Fibroblast of peridontal ligament (primary cell): ENCODE measurements around the gene ARG1.
A peak's percentile ranks its signal among the peaks of the same experiment; 100 is the strongest.

Experiments
- DNase-seq: peaks from one replicate; pipeline ENCODE4 v3.0.0-alpha.2; 2010; ENCODE audit errors: extremely low read depth

ARG1 gene

GRCh38 chr6:131586543-131586942 lies 13.5 kb downstream of the ARG1 start:
- peak; percentile 17 for DNase-seq

GRCh38 chr6:131587909-131588308 lies 14.9 kb downstream of the ARG1 start:
- DNase-seq = no peak

- DNase-seq = no peak
Observed at GRCh38 chr6:131588643-131589042, 15.6 kb downstream of the ARG1 start.

GRCh38 chr6:131592935-131593334 lies 19.9 kb downstream of the ARG1 start:
- no peak for DNase-seq

GRCh38 chr6:131594074-131594473 lies 21.0 kb downstream of the ARG1 start:
- DNase-seq = no peak

- peak; percentile 5 for DNase-seq
Observed at GRCh38 chr6:131597446-131597845, 24.4 kb downstream of the ARG1 start.

- DNase-seq = no peak
Observed at GRCh38 chr6:131600716-131601115, 27.7 kb downstream of the ARG1 start.

GRCh38 chr6:131602781-131603312 lies 29.8 kb downstream of the ARG1 start:
- DNase-seq = peak; percentile 93

- DNase-seq = no peak
Observed at GRCh38 chr6:131613296-131613925, 40.4 kb downstream of the ARG1 start.

GRCh38 chr6:131615275-131615674 lies 42.2 kb downstream of the ARG1 start:
- DNase-seq = no peak

GRCh38 chr6:131627724-131628682 lies 55.0 kb downstream of the ARG1 start, which contains the start of gene MED23:
MED23 (minus strand) TSS chr6:131628242; CDS start chr6:131628049, 193 bp downstream.
- DNase-seq = peak; percentile 93

GRCh38 chr6:131628726-131629125 lies 55.7 kb downstream of the ARG1 start:
- peak; percentile 22 for DNase-seq

GRCh38 chr6:131629651-131630050 lies 56.6 kb downstream of the ARG1 start:
- peak; percentile 7 for DNase-seq

- DNase-seq = no peak
Observed at GRCh38 chr6:131631625-131632289, 58.7 kb downstream of the ARG1 start.
